NCI-H1048 (cell line): ENCODE results near the gene PLAAT4.
"Not testable (repeated sequence)": the region's sequence is repeated elsewhere in the genome, so short reads cannot be mapped to it uniquely, and the experiment has no call there.

Experiments
- DNase-seq: peaks from one replicate; lab custom pipeline; 2025; lab: John Stamatoyannopoulos, UW

PLAAT4 gene

DNA sequence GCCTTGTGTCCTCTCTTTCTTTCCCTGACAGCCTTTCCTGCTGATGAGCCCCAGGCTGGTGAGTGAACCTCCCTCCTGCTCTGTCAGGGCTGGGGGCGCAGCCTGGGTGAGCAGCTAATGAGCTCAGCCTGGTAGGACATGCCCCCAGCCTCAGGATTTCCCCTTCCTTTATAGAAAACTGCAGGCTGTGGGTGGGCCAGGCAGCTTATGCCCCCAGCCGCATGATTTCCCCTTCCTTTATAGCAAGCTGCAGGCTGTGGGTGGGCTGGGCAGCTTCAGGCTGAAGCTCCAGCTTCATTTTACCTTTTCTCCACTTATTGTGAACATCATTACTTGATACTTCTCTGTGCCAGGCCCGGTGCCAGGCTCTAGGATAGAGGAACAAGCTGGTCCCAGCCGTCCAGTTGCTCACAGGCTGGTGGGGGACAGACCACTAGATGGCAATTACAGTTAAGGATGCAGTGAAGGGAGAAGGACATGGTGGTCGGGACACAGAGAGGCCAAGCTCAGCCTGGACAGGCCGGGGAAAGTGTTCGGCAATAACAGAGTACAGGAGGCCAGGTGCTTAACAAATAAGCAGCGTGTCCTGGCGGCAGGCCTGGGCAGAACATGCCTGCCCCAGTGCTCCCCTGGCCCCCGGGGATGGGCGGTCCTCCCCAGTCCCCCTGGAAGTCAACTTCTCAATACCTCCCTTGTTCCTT lies 25.4 kb upstream of the PLAAT4 start:
- DNase-seq = no peak

DNA sequence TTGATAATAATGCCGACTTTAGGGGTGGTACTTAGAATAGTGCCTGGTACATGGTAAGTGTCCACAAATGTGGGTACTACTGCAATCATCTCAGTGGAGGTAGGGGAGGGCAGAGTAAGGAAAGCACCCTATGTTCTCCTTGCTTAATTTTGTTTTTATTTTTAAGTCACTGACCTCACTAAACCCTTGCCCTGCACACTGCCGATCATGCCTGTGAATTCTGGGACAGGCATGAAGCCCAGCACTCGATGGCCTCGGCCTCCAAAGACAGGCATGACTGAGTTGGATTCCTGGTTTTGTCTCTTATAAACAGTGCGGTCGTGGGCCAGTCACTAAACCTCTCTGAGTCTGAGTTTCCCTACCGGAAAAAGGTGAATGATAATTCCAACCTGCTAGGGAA lies 23.8 kb upstream of the PLAAT4 start:
- DNase-seq = no peak

- DNase-seq = no peak
Observed at GRCh38 chr11:63516109-63516508, 20.5 kb upstream of the PLAAT4 start.

DNA sequence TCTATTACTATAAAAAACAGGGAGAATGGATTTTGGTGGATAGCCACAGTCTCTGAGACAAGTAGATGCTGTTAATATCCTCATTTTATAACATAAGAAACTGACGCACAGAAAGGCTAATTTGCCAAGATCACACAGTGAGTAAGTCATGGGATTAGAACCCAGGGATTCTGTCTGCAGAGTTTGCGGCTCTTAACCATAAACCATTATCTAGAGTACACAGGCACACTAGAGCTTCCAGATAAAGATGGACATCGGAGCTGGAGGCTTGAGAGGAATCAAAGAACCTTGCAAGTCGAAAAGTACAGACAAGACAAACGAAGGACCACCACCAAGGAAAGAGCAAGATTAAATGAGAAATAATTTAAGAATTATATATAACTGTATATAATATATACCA lies 19.5 kb upstream of the PLAAT4 start:
- no peak for DNase-seq

- DNase-seq = no peak
Observed at GRCh38 chr11:63518548-63518947, 18.1 kb upstream of the PLAAT4 start.

GRCh38 chr11:63520606-63521170 lies 15.9 kb upstream of the PLAAT4 start:
- no peak for DNase-seq

DNA sequence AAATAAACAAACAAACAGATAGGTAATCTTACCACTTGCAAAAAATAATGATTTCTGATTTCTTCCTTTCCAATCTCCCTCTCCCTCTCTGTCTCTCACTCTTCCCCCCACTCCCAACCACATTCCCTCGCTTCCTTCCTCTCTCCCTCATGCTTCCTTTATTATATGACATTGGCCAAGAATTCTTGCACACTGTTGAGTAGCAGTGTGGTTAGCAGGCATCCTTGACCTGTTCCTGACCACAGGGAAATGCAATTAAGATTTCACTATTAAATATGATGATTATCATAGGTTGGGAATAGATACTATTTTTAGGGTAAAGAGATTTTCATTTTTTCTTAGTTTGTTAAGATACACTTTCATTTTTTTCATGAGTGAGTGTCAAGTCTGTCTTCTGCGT lies 14.7 kb upstream of the PLAAT4 start:
- no peak for DNase-seq

DNA sequence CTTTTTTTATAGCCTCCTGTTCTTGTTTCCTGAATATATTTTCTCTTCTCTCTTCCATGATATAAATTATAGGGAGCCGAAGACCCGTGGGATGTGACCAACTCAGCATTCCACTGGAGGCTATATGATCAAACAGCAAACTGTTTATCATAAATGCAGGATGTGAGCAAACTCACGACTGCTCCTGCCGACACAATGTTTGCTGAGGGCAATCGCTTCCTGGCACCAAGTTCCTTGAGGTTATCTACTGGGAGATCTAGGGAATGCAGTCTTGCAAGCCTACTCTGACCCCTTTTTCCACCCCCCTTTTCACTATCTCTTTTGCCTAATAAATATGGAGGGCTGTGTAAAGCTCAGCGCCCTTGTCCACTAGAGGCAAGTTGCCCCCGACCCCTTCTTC lies 13.5 kb upstream of the PLAAT4 start:
- DNase-seq = no peak

GRCh38 chr11:63527667-63528066 lies 8.9 kb upstream of the PLAAT4 start:
- DNase-seq = no peak

DNA sequence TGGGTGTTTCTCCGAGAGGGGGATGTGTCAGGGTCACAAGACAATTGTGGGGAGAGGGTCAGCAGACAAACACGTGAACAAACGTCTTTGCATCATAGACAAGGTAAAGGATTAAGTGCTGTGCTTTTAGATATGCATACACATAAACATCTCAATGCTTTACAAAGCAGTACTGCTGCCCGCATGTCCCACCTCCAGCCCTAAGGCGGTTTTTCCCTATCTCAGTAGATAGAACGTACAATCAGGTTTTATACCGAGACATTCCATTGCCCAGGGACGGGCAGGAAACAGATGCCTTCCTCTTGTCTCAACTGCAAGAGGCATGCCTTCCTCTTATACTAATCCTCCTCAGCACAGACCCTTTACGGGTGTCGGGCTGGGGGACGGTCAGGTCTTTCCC lies 8.5 kb upstream of the PLAAT4 start:
- not testable (repeated sequence) for DNase-seq

DNA sequence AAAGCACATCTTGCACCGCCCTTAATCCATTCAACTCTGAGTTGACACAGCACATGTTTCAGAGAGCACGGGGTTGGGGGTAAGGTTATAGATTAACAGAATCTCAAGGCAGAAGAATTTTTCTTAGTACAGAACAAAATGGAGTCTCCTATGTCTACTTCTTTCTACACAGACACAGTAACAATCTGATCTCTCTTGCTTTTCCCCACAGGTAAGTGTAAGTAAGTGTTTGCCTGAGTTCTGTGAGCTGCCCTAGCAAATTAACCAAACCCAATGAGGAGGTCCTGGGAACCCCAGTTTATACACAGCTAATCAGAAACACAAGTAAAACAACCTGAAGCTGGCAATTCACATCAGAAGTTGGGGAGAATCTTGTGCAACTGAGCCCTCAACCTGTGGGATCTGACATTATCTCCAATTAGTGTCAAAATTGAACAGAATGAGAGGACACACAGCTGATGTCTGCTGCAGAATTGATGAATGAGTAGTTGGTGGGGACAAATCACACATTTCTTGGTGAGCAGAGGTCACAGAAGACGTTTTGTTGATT lies 7.8 kb upstream of the PLAAT4 start:
- DNase-seq = not testable (repeated sequence)

GRCh38 chr11:63529373-63529772 lies 7.2 kb upstream of the PLAAT4 start:
- not testable (repeated sequence) for DNase-seq

DNA sequence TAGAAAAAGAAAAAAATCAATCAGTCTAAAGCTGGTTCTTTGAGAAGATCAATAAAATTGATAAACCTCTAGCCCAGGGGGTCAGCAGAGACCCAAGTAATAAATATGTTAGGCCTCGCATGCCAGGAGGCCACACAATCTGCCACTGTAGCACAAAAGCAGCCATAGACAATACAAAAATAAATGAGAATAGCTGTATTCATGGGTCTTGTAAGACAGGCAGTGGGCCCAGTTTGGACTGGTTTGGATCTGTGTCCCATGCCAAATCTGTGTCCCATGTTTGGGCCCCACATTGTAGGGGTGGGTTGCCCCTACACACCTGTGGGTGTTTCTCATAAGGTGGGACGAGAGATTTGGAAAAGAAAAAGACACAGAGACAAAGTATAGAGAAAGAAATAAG lies 6.6 kb upstream of the PLAAT4 start:
- DNase-seq = no peak

DNA sequence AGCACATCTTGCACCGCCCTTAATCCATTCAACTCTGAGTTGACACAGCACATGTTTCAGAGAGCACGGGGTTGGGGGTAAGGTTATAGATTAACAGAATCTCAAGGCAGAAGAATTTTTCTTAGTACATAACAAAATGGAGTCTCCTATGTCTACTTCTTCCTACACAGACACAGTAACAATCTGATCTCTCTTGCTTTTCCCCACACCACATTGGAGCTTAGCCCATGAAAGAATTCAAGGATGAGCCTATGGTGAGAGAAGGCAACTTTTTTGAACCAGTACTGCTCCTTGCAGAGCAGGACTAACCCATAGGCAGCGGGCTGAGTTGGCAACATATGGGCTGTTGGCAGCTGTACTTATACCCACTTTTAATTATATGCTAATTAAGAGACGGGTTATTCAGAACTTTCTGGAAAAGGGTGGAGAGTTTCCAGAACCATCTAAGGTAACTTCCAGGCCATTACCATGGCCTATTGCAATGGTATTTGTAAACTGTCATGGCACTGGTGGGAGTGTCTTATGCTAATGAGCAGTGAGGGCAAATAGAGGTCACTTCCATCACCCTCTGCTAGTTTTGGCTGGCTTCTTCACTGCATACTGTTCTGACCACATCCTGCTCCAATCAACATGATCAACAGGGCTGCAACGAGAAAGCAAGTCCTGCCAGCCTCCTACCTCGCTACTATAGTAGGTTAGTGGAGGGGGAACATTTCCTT lies 5.4 kb upstream of the PLAAT4 start:
- DNase-seq = not testable (repeated sequence)

- DNase-seq = no peak
Observed at GRCh38 chr11:63532117-63532516, 4.5 kb upstream of the PLAAT4 start.

GRCh38 chr11:63532799-63533475 lies 3.7 kb upstream of the PLAAT4 start:
- DNase-seq = no peak

- DNase-seq = no peak
Observed at GRCh38 chr11:63534076-63534475, 2.5 kb upstream of the PLAAT4 start.

DNA sequence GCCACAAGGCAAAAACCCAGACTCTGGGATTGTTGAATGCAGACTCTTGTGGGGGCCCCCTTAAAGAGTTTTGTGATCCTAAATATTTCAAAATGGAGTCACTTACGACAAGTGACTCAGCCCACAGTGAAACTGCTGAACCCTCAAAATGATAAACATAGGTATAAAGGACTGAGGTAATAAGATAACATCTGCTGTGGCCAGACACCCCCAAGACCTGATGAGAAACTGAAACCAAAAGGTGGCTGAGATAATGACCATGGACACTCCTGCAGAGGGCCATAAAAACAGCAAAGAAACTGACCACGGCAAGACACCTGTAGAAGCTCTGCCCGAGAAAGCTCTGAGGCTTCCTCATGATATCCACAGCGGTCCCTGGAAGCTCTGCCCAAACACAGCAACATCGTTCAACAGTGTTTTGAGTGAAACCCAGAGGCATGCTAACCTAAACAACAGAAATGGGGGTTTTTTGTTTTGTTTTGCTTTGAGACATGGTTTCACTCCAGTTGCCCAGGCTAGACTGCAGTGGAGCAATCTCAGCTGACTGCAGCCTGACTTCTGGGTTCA lies 1.6 kb upstream of the PLAAT4 start:
- DNase-seq = no peak

GRCh38 chr11:63535734-63536133 lies 874 bp upstream of the PLAAT4 start:
- no peak for DNase-seq

DNA sequence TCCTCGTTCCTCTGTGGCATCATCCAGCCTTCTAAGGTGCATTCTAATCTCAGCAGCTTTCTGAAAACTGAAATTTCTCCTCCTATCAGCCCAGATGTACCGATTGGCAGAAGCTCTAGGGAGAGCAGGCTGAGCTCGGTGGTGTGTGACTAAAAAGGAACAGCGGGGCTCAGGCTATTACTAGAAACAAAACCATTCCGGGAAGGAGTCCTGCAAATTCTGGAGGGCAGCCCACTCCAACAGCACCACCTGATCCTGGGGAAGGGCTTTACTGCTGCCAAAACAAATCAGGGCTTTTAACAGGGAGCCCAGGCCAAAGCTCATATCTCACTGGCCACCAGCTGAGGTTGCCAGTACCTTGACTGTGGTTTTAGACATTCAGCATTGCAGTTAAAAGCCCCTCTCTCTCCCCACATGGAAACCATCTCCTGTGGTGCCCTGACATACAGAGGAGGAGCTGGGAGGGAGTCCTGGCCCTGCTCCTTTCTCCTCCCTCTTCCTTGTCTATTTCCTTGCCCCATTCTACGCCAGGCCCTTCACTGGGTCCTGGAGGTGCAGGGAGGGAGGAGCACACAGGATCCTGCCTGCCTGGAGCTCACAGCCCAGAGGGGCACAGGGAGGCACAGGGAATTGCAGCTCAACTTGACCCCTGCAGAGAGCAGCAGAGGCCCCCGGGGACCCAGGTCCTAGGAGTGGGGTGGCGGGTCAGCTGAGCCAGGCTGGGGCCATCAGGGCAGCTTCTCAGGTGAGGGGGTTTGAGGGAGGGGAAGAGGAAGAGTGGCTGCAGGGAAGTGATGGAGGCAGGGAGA lies 889 bp downstream of the PLAAT4 start:
- no peak for DNase-seq

- not testable (repeated sequence) for DNase-seq
Observed at GRCh38 chr11:63542506-63542905, 5.9 kb downstream of the PLAAT4 start.
